HepG2 (cell line): ENCODE measurements around the gene TBC1D12. TPM values are rescaled to one million over a fixed set of nuclear protein-coding genes. Genes with fewer than 3 reads are reported as not detected.

Experiments
- ATAC-seq: fragments of 200-7000 bp; cut with Tn5 transposase; 3 replicates; pipeline ENCODE4 v1.9.1; 2020; ENCODE audit warnings: mild to moderate bottlenecking, moderate library complexity
- BruUV-seq: library from RNA; stranded (reverse); fragments of 400-500 nt; replicated peaks from 2 replicates; lab custom pipeline; 2021; lab: Mats Ljungman, UMichigan
- CTCF ChIA-PET: fragments of 300-600 bp; formaldehyde crosslinking; extraction: SDS; loops from one replicate; lab custom pipeline; 2021; ENCODE audit warnings: low total read pairs, inconsistent platforms, low intra/inter-chr PET ratio; lab: Yijun Ruan, JAX
- POLR2A ChIA-PET: fragments of 350-600 bp; sonication (Branson Sonifier 250); formaldehyde crosslinking; loops from one replicate; lab custom pipeline; 2020; ENCODE audit warnings: antibody characterized with exemption, inconsistent platforms; lab: Yijun Ruan, JAX
- DNase-seq: peaks from one replicate; pipeline ENCODE4 v3.0.0-alpha.2; 2015; ENCODE audit warnings: low spot score
- FAIRE-seq: peaks from 3 replicates; lab custom pipeline; 2011; peaks lifted over from hg19 to GRCh38; lab: Jason Lieb, UNC
- H2AFZ ChIP-seq: one replicate; pipeline ENCODE4 v1.6.1; 2011; ENCODE audit warnings: low read length, inconsistent platforms
- H3K27ac ChIP-seq: fragments of 300-600 bp; 3 replicates; pipeline ENCODE4 v1.8.0; 2011; ENCODE audit warnings: mixed run types, mild to moderate bottlenecking, mixed read lengths, low read length, inconsistent platforms; ENCODE audit not compliant: insufficient read depth; ENCODE audit errors: extremely low read length
- H3K27me3 ChIP-seq, 2 experiments: fragments of 200-600 bp in 1 of 2; 2 replicates in 1 of 2; 3 replicates in 1 of 2; pipeline versions ENCODE4 v1.6.0 to v1.8.0; 2011; ENCODE audit warnings: low read length in 2 of 2, mild to moderate bottlenecking in 2 of 2, moderate library complexity in 2 of 2, inconsistent platforms in 1 of 2; ENCODE audit not compliant: insufficient read depth in 2 of 2, control insufficient read depth in 1 of 2
- H3K36me3 ChIP-seq, 2 experiments: fragments of 200-600 bp in 1 of 2; replicated peaks in 1 of 2; 2 replicates in 1 of 2; 3 replicates in 1 of 2; pipeline versions ENCODE4 v1.5.1 to v1.8.0; 2011; ENCODE audit warnings: low read length in 2 of 2, inconsistent platforms in 1 of 2; ENCODE audit not compliant: insufficient read depth in 2 of 2, control insufficient read depth in 1 of 2
- H3K4me1 ChIP-seq: 2 replicates; pipeline ENCODE4 v1.5.1; 2012; ENCODE audit warnings: low read length, inconsistent platforms; ENCODE audit not compliant: insufficient read depth
- H3K4me2 ChIP-seq: 2 replicates; pipeline ENCODE4 v1.6.0; 2011; ENCODE audit warnings: low read depth, low read length, inconsistent platforms
- H3K4me3 ChIP-seq, 3 experiments: fragments of 200-600 bp in 1 of 3; sonication (generic), shearing (Covaris generic) in 1 of 3; replicated peaks in 1 of 3; 2 replicates each; pipeline ENCODE4 v1.5.1; 2011 to 2016; ENCODE audit warnings: low read length in 3 of 3, inconsistent platforms in 2 of 3, low read depth in 2 of 3, mild to moderate bottlenecking in 2 of 3, control low read depth in 1 of 3, mixed read lengths in 1 of 3; ENCODE audit not compliant: insufficient read depth in 1 of 3
- H3K79me2 ChIP-seq: one replicate; pipeline ENCODE4 v1.6.1; 2011; ENCODE audit warnings: low read length, inconsistent platforms; ENCODE audit not compliant: insufficient read depth
- H3K9ac ChIP-seq: 2 replicates; pipeline ENCODE4 v1.6.0; 2011; ENCODE audit warnings: mild to moderate bottlenecking, low read depth, low read length, inconsistent platforms; ENCODE audit not compliant: insufficient read depth
- H3K9me3 ChIP-seq: 2 replicates; pipeline ENCODE4 v1.5.1; 2012; ENCODE audit warnings: mild to moderate bottlenecking, low read length
- H4K20me1 ChIP-seq: 2 replicates; pipeline ENCODE4 v1.6.0; 2011; ENCODE audit warnings: inconsistent platforms, mild to moderate bottlenecking, low read length, moderate library complexity; ENCODE audit not compliant: insufficient read depth
- BORCS8-MEF2B ChIP-seq: sonication (generic); formaldehyde crosslinking; IDR thresholded peaks from 2 replicates; pipeline ENCODE4 v1.8.0; 2022; ENCODE audit warnings: mild to moderate bottlenecking, missing genetic modification reagents
- GLI4 ChIP-seq: sonication (generic); formaldehyde crosslinking; IDR thresholded peaks from 2 replicates; pipeline ENCODE4 v1.5.1; 2020; ENCODE audit warnings: missing genetic modification reagents, mild to moderate bottlenecking, moderate library complexity, borderline replicate concordance
- HOMEZ ChIP-seq: IDR thresholded peaks from 2 replicates; pipeline ENCODE4 v1.6.1; 2016; ENCODE audit warnings: low read depth
- KDM2A ChIP-seq: sonication (generic); formaldehyde crosslinking; IDR thresholded peaks from 2 replicates; pipeline ENCODE4 v1.4.0; 2020; ENCODE audit warnings: low read depth, missing genetic modification reagents, borderline replicate concordance
- SP1 ChIP-seq, 2 experiments: fragments of 450-650 bp in 1 of 2; sonication (generic) in 1 of 2; formaldehyde crosslinking in 1 of 2; IDR thresholded peaks; 2 replicates each; pipeline versions ENCODE4 v1.4.0 to v1.6.1; 2016 to 2020; ENCODE audit warnings: missing genetic modification reagents in 1 of 2
- ZC3H13 ChIP-seq: sonication (generic); formaldehyde crosslinking; IDR thresholded peaks from 2 replicates; pipeline ENCODE4 v1.8.1; 2023; ENCODE audit warnings: mild to moderate bottlenecking, missing genetic modification reagents, moderate library complexity
- ZNF432 ChIP-seq: sonication (generic); formaldehyde crosslinking; IDR thresholded peaks from 2 replicates; pipeline ENCODE4 v1.5.0; 2020; ENCODE audit warnings: missing genetic modification reagents, mild to moderate bottlenecking, borderline replicate concordance
- ZNF572 ChIP-seq: sonication (generic); formaldehyde crosslinking; IDR thresholded peaks from 2 replicates; pipeline ENCODE4 v1.5.1; 2020; ENCODE audit warnings: mild to moderate bottlenecking, missing genetic modification reagents
- ZNF652 ChIP-seq: IDR thresholded peaks from 2 replicates; pipeline ENCODE4 v1.6.1; 2016; ENCODE audit warnings: low read depth, borderline replicate concordance
- WGBS: methylation state at CpG from one replicate; pipeline ENCODE4 v1.1.6; 2017; ENCODE audit warnings: low lambda C conversion rate; 5-methylcytosine and 5-hydroxymethylcytosine counted together
- in situ Hi-C: cut with HindIII; loops from 2 replicates; pipeline ENCODE4 v1.10.0; 2017; ENCODE audit warnings: low pct_unique_long_range_greater_than_20kb; ENCODE audit not compliant: extremely low pct_ligation_motif_present
- intact Hi-C: fragments of 100-400 bp; cut with micrococcal nuclease; formaldehyde crosslinking; loops from one replicate; pipeline ENCODE4 v1.10.0; 2022; ENCODE audit not compliant: unreplicated experiment
- polyA plus RNA-seq, 8 experiments: library from polyadenylated mRNA; depleted of rRNA in 3 of 8; stranded (reverse) in 7 of 8; unstranded in 1 of 8; fragments of >200 nt; fragmentation: Illumina TruSeq in 4 of 8; extraction: Trizol in 4 of 8; gene quantifications; 2 replicates each; pipeline versions ENCODE4 v1.2.1 to v1.2.3, GENCODE V29; 2011 to 2016; ENCODE audit warnings: low read depth in 4 of 8, missing spikeins in 1 of 8, mixed read lengths in 1 of 8; ENCODE audit not compliant: insufficient read depth in 1 of 8
- total RNA-seq, 5 experiments: library from RNA; depleted of rRNA; stranded (reverse); fragments of >200 nt; fragmentation: Illumina TruSeq; extraction: Trizol; gene quantifications; 2 replicates each; pipeline ENCODE4 v1.2.3, GENCODE V29; 2016; ENCODE audit warnings: low read depth in 1 of 5

The TBC1D12 gene
- total and polyA plus RNA-seq, 2 of the 13 experiments (the other 11 are each of a cell fraction or from before 2014, with no cell fraction given): 5.7 to 6.2 TPM

GRCh38 chr10:94363251-94363565 lies 39.1 kb upstream of the TBC1D12 start (continued):
- no peak for TF ChIP-seq HOMEZ (CRISPR knock-in tag)
- no peak for TF ChIP-seq ZNF652 (CRISPR knock-in tag)
- no peak for TF ChIP-seq ZNF432 (CRISPR knock-in tag)
- TF ChIP-seq BORCS8-MEF2B (CRISPR knock-in tag): no peak
- TF ChIP-seq, all 625 proteins: peak for 13

GRCh38 chr10:94364482-94364881 lies 37.9 kb upstream of the TBC1D12 start:
- Histone ChIP-seq H3K36me3 (no peaks in the 10 kb centered on the region), H3K9me3 (no peaks in the 10 kb centered on the region), H4K20me1 (no peaks in the 10 kb centered on the region), H3K4me2 (no peak overlapping the region), H3K27ac (no peak overlapping the region), H3K9ac (no peak overlapping the region), H3K27me3 (no peaks in the 10 kb centered on the region; a peak in 2 of 5 replicates), H3K79me2 (peaks cover 24% of the 10 kb centered on the region), H3K4me1 (peaks cover 22% of the 10 kb centered on the region), H3K4me3 (no peak overlapping the region)
- CTCF ChIA-PET: no interaction called here
- FAIRE-seq: no peak
- WGBS: 53% methylated on average over 1 of the region's 1 CpG
- BruUV-seq: no TSS peak
- in situ Hi-C loops: loop anchor here (5.0 kb wide), 1 partner anchor 38 kb away; the partner anchor contains the start of gene TBC1D12
- TF ChIP-seq SP1 (IDR thresholded peaks at IDR 0.05): no peak
- no peak for TF ChIP-seq SP1 (CRISPR knock-in tag; IDR thresholded peaks at IDR 0.05)
- no peak for TF ChIP-seq KDM2A
- no peak for TF ChIP-seq ZNF572
- TF ChIP-seq ZC3H13: no peak
- no peak for TF ChIP-seq GLI4 (CRISPR knock-in tag)
- TF ChIP-seq, all 625 proteins: peak for 0
- DNase-seq (no peak), ATAC-seq (no peak)
- no peak overlapping the region for H2AFZ ChIP-seq
- intact Hi-C loops: no loop called here
- POLR2A ChIA-PET: no interaction called here
